Peyer's patch (tissue), 4 donors: ENCODE data around the gene ANKIB1. TPM values are rescaled to one million over a fixed set of nuclear protein-coding genes. Genes with fewer than 3 reads are reported as not detected.

Experiments
- DNase-seq, 3 donors: peaks; one replicate each; pipeline ENCODE4 v3.0.0-alpha.2; 2017 to 2019
- H3K27ac ChIP-seq, 4 donors: fragments of 200-600 bp; sonication (generic); one replicate each; pipeline ENCODE4 v1.5.1; 2016 to 2019
- H3K27me3 ChIP-seq, 2 donors: fragments of 200-600 bp; sonication (generic); one replicate each; pipeline ENCODE4 v1.5.1; 2019
- H3K36me3 ChIP-seq, 3 donors: fragments of 200-600 bp; sonication (generic); one replicate each; pipeline ENCODE4 v1.5.1; 2016 to 2019
- H3K4me1 ChIP-seq, 4 donors: fragments of 200-600 bp; sonication (generic); one replicate each; pipeline ENCODE4 v1.5.1; 2016 to 2019
- H3K4me3 ChIP-seq, 4 donors: fragments of 200-600 bp; sonication (generic); 1 replicate in 3 of 4; 2 replicates in 1 of 4; pipeline ENCODE4 v1.5.1; 2016 to 2019; ENCODE audit warnings: mild to moderate bottlenecking in 1 of 4
- H3K9me3 ChIP-seq, 4 donors: fragments of 200-600 bp; sonication (generic); one replicate each; pipeline ENCODE4 v1.5.1; 2016 to 2019; ENCODE audit warnings: mild to moderate bottlenecking in 1 of 4
- CTCF ChIP-seq, 6 experiments: fragments of 450-650 bp in 4 of 6; fragments of 200-600 bp in 2 of 6; sonication (generic) in 1 of 6; IDR thresholded peaks; one replicate each; pipeline ENCODE4 v1.5.1; 2017 to 2019; ENCODE audit warnings: antibody characterized with exemption in 6 of 6, mild to moderate bottlenecking in 3 of 6, moderate library complexity in 1 of 6
- POLR2A ChIP-seq, 2 donors: fragments of 450-650 bp; IDR thresholded peaks; one replicate each; pipeline ENCODE4 v1.5.1; 2017; ENCODE audit warnings: antibody characterized with exemption in 2 of 2, mild to moderate bottlenecking in 2 of 2, moderate library complexity in 2 of 2
- total RNA-seq, 4 donors: library from RNA; depleted of rRNA; stranded (reverse); fragments of >200 nt; gene quantifications; one replicate each; pipeline ENCODE4 v1.1.0, GENCODE V29; 2016

Gene ANKIB1
- total RNA-seq, 4 donors from 2014 or later, result 37.8 to 82.5 (median 47.1) TPM

GRCh38 chr7:92226981-92227380 is 18.8 kb upstream of the ANKIB1 start:
- H3K27me3 ChIP-seq, result no peaks in the 10 kb centered on the region
- H3K36me3 ChIP-seq, result peaks cover 0 to 84% (median 0%) of the 10 kb centered on the region in 3 donors
- no peak overlapping the region for H3K4me3 ChIP-seq
- no peaks in the 10 kb centered on the region for H3K4me1 ChIP-seq
- TF ChIP-seq CTCF (IDR thresholded peaks at IDR 0.05) (no peak), POLR2A (IDR thresholded peaks at IDR 0.05) (no peak)
- no peaks in the 10 kb centered on the region for H3K9me3 ChIP-seq
- no peak for DNase-seq
- H3K27ac ChIP-seq, result no peak overlapping the region

- H3K36me3 ChIP-seq, result peaks cover 0 to 86% (median 0%) of the 10 kb centered on the region in 3 donors
These were observed 17.7 kb upstream of the ANKIB1 start for GRCh38 chr7:92228100-92228499.

GRCh38 chr7:92228742-92229141 is 17.0 kb upstream of the ANKIB1 start:
- Histone ChIP-seq H3K4me1 (no peaks in the 10 kb centered on the region), H3K27ac (no peak overlapping the region), H3K27me3 (no peaks in the 10 kb centered on the region), H3K36me3 (peaks cover 0 to 88% (median 0%) of the 10 kb centered on the region in 3 donors), H3K4me3 (no peak overlapping the region), H3K9me3 (no peaks in the 10 kb centered on the region)
- TF ChIP-seq POLR2A (IDR thresholded peaks at IDR 0.05), result no peak
- TF ChIP-seq CTCF (IDR thresholded peaks at IDR 0.05), result no peak
- no peak for DNase-seq

More at GRCh38 chr7:92228100-92228499, 17.7 kb upstream of the ANKIB1 start:
- TF ChIP-seq CTCF (IDR thresholded peaks at IDR 0.05) (no peak), POLR2A (IDR thresholded peaks at IDR 0.05) (no peak)
- Histone ChIP-seq H3K27me3 (no peaks in the 10 kb centered on the region), H3K4me1 (no peaks in the 10 kb centered on the region), H3K27ac (no peak overlapping the region), H3K9me3 (no peaks in the 10 kb centered on the region), H3K4me3 (no peak overlapping the region)
- no peak for DNase-seq

- Histone ChIP-seq H3K4me3 (no peak overlapping the region), H3K9me3 (no peaks in the 10 kb centered on the region), H3K27me3 (no peaks in the 10 kb centered on the region), H3K36me3 (peaks cover 0 to 88% (median 0%) of the 10 kb centered on the region in 3 donors), H3K4me1 (no peaks in the 10 kb centered on the region), H3K27ac (no peak overlapping the region)
- TF ChIP-seq CTCF (IDR thresholded peaks at IDR 0.05), result no peak
- DNase-seq, result no peak
These were observed 15.2 kb upstream of the ANKIB1 start for GRCh38 chr7:92230547-92230946.

GRCh38 chr7:92242972-92243371 is 2.8 kb upstream of the ANKIB1 start:
- H3K4me1 ChIP-seq, result peaks cover 0 to 28% (median 10%) of the 10 kb centered on the region in 4 donors
- no peak for DNase-seq
- H3K27ac ChIP-seq, result no peak overlapping the region
- no peak overlapping the region for H3K4me3 ChIP-seq
- no peak for TF ChIP-seq POLR2A (IDR thresholded peaks at IDR 0.05)
- no peak for TF ChIP-seq CTCF (IDR thresholded peaks at IDR 0.05)
- no peaks in the 10 kb centered on the region for H3K9me3 ChIP-seq
- H3K27me3 ChIP-seq, result no peaks in the 10 kb centered on the region
- H3K36me3 ChIP-seq, result peaks cover 0 to 31% (median 0%) of the 10 kb centered on the region in 3 donors
